Mucosa of gallbladder (tissue), 1 donor: Measurements from ENCODE around the gene CCDC87. TPM values are rescaled to one million over a fixed set of nuclear protein-coding genes. Genes with fewer than 3 reads are reported as not detected.
"Not testable (repeated sequence)": the region's sequence is repeated elsewhere in the genome, so short reads cannot be mapped to it uniquely, and the experiment has no call there.

Source experiments
- DNase-seq: peaks from one replicate; pipeline ENCODE4 v3.0.0-alpha.2; 2020; ENCODE audit warnings: low spot score
- total RNA-seq: library from RNA; stranded (reverse); gene quantifications from one replicate; pipeline ENCODE4 v1.2.1, GENCODE V29; 2021
- donor health status: DM: no; HTN: no; CAD: no.

Gene CCDC87
- total RNA-seq, 1 donor from 2014 or later, result 1.0 TPM

DNA sequence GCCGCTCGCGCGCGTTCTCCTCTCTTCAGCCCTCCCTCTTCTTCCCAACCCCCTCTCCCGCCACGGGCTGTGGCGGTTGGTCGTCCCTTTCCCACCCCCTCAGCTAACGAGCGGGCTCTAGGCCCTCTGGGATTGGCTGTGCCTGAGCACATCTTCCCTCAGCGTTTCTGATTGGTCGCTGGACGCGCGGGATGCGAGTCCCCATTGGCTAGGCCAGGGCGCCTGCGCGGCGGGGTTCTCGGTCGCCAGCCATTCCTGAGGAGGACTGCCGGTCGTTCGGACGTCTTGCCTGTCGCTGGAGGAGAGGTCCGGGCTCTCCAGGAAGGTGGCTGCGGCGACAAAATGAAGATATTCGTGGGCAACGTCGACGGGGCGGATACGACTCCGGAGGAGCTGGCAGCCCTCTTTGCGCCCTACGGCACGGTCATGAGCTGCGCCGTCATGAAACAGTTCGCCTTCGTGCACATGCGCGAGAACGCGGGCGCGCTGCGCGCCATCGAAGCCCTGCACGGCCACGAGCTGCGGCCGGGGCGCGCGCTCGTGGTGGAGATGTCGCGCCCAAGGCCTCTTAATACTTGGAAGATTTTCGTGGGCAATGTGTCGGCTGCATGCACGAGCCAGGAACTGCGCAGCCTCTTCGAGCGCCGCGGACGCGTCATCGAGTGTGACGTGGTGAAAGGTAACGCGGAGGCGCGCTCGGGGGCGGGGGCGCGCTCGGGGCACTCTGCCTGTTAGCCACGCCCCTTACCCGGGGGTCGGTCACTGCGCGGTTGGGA, 23.7 kb upstream of the CCDC87 start, which contains the start of gene RBM14:
RBM14 (plus strand) TSS at position 252 of the 776 bp plus-strand sequence; CDS start at position 343, 91 bp downstream.
- DNase-seq, result peak; percentile 99

DNA sequence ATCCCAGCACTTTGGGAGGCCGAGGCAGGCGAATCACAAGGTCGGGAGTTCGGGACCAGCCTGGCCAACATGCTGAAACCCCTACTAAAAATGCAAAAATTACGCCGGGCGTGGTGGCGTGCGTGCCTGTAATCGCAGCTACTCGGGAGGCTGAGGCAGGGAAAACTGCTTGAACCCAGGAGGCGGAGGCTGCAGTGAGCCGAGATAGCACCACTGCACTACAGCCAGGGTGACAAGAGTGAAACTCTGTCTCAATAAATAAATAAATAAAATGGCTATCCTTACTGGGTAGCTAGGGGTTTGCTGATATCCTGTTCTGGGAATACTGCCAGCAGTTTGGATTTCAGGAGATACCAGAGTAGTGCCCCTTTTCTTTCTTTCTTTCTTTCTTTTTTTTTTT, 21.2 kb upstream of the CCDC87 start:
- DNase-seq, result no peak

DNA sequence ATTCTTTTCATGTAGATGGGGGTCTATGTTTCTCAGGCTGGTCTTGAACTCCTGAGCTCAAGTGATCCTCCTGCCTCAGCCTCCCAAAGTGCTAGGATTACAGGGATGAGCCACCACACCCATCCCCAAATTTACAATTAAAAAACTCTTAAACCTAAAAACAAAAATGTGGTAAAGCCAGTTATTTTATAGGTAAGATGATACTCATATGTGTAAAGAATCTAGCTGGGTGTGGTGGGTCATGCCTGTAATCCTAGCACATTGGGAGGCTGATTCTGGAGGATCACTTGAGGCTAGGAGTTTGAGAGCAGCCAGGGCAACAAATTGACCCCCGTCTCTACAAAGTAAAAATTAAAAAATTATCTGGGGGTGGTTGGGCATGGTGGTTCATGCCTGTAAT, 19.6 kb upstream of the CCDC87 start:
- DNase-seq, result no peak

DNA sequence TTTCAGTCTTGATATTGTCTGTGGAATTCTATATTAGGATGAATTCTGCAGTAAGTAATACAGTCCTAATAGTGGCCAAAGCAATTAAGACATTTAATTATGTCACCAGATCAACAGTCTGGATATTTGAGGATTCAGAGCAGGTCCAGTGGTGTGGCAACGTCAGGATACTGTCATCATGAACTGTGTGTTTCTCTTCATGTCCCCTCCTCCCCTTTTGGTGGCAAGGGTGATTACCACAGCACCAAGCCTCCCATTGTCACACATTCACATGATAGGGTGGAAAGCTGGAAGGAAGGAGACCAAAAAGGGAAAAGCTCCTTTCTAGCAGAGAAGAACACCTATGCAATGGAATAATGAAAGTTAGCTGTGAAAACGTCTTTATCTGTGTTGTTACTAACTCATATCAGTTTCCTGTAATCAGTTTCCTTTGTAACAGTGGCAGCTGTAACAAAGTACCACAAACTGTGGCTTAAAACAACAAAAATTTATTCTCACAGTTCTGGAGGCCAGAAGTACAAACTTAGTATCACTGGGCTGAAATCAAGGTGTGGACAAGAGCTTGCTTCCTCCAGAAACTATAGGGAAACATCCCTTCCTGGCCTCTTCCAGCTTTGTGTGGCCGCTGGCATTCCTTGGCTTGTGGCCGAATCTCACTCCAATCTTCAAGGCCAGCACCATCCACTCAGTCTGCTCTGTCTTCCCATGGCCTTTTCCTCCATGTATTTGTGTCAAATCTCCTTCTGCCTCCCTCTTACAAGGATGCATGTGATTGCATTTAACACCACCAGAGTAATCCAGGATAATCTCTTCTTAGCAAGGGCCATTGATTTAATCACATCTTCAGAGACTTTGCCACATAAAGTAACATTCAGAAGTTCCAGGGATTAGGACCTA, 17.1 kb upstream of the CCDC87 start:
- DNase-seq, result no peak

DNA sequence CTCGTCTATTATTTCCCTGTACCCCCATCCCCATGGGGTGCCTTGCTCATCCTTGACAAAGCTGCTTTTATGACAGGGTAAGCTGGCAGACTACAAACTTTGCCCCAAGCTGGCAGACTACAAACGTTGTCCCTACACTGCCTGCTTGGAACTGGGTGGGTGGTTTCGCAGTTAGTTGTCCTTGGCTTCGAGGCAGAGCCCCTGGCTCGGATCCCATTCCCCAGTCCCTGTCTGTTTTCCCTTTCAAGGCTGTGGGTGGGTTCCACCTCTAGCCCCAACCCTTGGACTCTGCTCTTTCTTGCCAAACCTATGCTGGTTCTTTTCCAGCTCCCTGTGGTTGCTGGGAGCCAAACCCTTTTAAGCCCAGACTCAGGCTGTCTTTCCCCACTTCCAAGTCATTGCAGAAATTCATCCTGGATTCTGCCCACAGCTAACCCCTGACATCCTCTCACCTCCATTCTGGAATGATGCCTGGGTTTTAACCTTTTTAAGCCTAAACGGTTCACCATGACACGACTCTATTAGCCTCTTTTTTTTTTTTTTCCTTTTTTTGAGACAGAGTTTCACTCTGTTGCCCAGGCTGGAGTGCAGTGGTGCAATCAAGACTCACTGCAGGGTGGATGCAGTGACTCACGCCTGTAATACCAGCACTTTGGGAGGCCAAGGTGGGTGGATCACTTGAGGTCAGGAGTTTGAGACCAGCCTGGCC, 14.4 kb upstream of the CCDC87 start:
- peak; percentile 89 for DNase-seq

DNA sequence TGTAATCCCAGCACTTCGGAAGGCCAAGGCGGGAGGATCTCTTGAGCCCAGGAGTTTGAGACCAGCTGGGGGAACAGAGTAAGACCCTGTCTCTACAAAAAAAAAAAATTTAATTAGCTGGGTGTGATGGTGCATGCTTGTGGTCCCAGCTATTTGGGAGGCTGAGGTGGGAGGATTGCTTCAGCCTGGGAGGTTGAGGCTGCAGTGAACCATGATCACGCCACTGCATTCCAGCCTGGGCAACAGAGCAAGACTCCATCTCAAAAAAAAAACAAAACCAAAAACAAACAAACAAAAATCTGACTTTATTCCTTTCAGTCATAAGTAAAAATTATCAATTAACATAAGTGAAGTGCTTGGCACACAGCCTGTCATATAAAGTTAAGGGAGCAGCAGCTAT, 13.7 kb upstream of the CCDC87 start:
- not testable (repeated sequence) for DNase-seq

DNA sequence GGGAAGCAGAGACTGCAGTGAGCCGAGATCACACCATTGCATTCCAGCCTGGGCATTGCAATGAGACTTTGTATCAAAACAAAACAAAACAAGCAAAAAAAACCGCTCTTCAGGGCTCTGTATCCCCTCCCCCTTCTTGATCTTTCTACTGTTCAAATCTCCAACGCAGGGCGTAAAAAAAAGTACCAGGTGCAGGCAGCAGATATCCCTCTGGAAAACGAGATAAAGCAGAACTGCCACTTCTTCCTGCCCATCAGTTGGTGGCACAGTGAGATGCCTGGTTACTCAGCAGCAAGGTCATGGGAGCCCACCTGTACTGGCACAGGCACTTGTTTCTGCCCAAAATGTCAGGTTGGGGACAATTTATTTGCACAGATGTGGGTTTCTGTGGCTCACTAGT, 11.3 kb upstream of the CCDC87 start:
- no peak for DNase-seq

DNA sequence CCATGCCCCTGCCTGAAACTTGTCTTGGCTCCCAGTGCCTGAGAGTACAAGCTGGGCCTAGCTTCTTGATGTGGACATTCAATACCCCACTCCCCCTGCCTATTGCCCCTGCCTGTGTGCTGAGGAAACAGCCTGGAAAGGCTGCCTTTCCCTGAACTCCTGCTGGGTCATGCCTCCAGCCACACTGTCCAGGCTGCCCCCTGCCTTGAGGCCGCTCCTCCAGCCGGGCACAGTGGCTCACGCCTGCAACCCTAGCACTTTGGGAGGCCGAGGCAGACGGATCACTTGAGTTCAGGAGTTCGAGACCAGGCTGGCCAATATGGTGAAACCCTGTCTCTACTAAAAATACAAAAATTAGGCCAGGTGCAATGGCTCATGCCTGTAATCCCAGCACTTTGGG, 10.2 kb upstream of the CCDC87 start:
- DNase-seq, result no peak

DNA sequence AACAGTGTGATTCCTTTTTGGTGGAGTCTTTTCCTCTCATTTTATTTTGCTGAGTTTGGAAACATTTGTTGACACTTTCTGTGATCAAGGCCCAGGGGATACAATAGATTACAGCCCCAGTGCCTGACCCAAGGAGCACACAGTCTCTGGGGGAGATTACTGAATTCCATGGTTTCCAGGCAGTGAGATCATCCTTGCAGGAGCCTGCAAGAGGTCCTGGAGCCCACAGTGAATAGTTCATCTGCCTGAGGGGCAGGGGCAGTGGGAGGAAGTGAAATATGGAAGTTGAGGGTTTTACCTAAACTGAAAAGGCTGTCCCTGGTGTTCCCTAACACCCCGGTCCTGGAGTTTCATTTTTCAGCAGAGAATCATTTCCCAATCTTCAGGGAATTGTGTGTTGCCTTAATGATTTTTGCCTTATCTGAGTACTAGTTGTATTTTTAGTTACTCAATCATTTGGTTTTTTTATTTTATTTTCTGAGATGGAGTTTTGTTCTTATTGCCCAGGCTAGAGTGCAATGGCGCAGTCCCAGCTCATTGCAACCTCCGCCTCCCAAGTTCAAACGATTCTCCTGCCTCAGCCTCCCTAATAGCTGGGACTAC, 7.9 kb upstream of the CCDC87 start:
- no peak for DNase-seq

DNA sequence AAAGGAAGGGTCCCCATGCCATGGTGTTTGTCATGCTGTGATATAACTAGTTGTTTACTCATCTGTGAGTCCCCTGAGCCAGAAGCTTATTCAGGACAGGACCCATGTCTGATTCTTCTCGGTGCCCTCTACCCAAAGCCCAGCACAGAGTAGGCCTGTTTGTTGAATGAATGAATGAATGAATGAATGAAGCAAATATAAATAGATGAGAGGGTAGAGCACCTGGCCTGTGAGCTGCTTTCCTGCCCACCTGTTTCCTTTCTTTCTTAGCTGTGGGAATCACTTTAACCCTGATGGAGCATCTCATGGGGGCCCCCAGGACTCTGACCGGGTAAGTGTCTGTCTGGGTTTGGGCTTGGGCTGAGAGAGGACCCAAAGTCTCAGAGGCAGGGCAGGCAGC, 7.4 kb upstream of the CCDC87 start:
- no peak for DNase-seq

DNA sequence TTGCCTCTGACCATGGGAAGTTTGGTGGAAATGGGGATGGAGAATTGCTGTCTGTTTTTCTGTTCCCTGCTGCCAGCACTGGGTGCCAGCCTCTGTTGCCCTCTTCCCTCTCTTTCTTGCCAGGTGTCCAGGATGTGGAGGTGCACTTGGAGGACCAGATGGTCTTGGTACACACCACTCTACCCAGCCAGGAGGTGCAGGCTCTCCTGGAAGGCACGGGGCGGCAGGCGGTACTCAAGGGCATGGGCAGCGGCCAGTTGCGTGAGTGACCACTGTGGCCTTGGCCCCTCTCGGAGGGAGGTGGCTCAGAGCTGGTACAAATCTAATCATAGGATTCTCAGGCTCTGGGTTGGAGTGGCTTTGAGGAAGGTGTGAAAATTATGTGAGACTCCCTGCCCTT, 6.1 kb upstream of the CCDC87 start:
- DNase-seq, result no peak

DNA sequence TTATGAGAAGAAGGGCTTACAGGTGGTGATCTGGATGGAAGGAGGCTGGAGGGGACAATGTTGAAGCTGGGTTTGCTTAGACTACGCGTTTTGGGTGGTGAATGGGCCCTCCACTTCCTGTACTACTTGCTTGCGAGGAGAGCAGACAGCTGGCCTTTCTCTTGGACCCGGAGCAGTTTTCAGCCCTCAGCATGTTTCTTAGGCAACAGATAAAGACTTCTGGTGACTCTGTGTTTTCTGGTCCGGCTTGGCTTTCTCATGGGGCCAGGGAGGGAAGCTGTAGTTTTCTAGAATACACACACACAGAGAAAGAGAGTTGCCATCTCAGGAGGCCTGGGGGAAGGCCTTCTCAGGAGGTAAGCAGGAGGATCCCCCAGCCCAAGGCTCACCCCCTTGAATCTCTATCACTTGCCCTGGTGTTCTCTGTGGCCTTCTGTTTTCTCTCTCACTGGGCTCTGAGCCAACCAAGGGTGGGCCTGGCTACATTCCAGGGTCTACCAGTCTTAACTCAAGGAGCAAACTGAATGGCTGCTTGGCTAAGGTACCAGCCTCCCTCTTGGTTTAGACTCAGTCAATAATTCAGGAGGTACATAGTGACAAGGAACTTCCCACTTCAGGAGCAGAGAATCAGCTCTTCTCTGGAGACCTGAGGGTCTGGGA, 2.5 kb upstream of the CCDC87 start:
- DNase-seq, result peak; percentile 68

DNA sequence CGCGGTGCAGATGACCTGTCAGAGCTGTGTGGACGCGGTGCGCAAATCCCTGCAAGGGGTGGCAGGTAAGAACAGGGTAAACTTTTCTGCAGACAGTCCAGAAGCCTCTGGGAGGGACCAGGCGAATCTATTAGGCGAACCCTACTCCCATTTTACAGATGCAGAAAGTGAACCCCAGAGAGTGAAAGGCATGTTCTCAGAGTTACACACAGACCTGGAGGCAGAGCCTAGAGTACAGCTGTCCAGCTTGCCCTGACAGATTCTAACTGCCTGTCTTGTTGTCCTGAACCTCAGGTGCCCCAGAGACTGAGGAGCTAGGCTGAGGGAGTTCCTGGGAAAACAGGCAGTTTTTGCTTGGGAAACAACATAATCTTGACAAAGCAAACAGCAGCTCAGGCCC, 787 bp upstream of the CCDC87 start:
- DNase-seq, result no peak

DNA sequence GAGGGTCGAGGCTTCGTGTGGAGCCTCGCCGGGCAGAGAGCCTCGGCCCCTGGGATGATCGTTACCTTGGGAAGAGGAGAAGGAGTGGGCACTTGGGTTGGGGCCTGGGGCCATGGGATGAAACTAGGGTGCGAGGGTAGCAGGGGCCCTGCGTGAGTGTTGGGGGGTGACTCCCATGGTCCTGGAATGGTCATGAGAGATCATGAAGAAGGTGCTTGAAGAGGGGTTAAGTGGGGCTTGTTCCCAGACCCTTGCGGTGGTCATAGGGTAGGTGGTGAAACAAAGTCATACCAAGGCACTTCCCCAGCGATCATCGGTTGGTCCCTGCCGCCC, 406 bp upstream of the CCDC87 start:
- no peak for DNase-seq

DNA sequence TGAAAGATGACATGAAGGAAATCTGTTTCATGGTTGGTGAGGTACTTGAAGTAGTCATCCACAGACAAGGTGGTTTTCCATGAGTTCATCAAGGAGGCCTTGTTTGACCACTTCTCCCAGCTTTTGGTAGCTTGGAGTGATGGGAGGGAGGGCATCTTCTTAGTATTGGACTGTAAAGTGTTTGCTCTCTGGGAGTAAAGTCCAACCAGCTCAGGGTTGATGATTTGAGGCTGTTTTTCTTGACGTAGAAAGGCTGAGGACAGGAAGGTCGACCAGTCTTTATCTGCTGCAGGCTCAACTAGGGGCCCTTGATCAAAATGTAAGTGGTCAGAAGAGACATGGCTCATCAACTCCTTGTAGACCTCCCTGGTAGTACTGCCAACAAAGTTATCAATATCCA, 1.7 kb downstream of the CCDC87 start:
- DNase-seq, result no peak

DNA sequence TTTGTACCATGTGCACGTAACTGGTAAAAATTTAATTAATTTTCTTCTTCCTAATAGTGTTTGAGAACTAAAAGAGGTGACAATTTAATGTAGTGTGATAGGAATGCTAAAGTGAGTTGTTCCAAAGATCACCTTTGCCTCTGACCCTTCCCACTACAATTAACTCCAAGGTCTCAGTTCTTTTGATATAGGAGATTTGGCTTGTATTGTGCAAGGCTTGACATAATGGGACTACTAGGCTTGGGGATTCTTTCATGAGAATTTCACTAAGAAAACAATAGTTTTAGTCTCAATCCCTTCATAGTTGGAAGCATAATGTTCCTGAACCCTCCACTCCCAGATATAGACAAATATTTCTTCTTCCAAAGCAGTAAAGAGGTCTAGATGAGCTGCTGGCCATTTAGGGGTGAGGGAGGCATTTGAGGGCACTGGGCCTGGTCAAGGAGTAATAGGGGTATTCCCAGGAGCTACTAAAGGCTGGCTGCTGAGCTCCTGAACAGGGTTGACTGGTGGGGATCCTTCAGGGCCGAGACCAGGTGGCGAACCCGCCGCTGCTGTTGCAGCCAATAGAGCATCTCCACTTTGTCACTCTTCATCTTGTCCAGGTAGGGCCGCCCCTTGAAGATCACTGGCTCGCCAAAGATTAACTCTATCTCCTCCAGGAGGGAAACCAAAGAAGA, 2.7 kb downstream of the CCDC87 start:
- DNase-seq, result no peak

DNA sequence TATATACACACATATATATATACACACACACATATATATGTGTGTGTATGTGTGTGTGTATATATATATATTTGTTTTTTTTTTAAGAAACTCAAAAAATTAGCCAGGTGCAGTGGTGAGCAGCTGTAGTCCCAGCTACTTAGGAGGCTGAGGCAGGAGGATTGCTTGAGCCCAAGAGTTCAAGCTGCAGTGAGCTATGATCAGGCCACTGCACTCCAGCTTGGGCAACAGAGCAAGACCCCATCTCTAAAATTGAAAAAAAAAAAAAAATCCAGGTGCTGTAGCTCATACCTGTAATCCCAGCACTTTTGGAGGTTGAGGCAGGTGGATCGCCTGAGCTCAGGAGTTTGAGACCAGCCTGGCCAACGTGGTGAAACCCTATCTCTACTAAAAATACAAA, 3.5 kb downstream of the CCDC87 start:
- not testable (repeated sequence) for DNase-seq

DNA sequence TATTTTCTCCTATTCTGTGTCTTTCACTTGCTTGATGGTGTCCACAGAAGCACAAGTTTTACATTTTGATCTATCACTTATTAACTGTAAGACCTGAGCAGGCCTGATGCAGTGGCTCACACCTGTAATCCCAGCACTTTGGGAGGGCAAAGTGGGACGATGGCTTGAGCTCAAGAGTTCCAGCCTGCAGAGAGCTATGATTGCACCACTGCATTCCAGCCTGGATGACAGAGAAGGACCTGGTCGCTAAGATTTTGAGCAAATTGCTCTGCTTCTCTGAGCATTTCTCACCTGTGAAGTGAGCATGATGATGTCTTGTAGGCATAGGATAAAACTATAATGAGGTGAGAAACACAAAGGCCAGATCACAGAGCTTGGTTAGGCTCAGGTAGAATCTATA, 6.7 kb downstream of the CCDC87 start:
- DNase-seq, result no peak

DNA sequence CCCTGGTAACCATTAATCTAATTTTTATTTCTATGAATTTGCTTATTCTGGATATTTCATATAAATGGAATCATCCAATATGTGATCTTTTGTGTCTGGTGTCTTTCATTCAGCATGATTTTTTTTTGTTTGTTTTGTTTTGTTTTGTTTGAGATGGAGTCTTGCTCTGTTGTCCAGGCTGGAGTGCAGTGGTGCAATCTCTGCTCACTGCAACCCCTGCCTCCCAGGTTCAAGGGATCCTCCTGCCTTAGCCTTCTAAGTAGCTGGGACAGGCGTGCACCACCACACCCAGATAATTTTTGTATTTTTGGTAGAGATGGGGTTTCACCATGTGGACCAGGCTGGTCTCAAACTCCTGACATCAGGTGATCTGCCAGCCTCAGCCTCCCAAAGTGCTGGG, 7.4 kb downstream of the CCDC87 start:
- DNase-seq, result not testable (repeated sequence)

DNA sequence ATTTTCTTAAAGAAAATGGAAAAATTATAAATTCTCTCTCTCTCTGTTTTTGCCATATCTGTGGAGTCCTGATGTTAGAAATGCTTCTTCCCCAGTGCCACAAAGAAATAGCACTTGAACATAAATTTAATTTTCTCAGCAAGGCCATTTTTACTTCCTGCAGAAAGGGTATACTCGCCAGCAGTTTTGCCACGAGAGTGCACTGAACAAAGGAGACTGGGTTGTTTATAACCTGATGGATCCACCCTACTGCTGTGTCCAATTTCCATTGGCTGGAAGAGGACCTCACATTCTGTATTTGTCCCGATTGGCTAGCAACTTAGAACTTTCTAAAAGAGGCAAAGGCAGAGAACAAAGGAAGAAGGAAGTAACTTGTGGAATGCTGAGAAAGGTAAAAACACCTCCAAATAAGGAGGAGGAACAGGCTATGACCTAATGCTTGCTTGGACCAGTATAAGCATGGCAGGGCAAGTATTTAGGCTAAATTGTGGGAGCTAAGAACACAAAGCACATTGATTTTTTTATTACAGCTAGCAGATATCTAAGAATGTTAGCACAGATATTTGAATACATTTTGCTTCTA, 10.2 kb downstream of the CCDC87 start:
- not testable (repeated sequence) for DNase-seq

DNA sequence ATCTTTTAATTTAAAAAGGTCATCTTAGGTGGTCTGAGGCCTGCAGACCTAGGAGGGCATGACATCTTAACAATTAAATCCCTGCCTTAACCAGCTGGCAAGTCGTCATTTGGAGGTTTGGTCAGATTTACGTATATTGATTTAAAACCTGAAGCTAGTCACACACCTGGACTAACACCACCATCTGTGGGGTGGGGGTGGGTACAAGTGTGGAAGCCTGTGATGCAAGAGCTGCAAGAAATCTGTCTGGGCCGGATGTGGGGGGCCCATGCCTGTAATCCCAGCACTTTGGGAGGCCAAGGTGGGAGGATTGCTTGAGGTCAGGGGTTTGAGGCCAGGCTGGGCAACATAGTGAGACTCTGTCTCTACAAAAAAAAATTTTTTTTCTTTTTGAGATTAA, 11.6 kb downstream of the CCDC87 start:
- DNase-seq, result no peak
